Right atrium auricular region (tissue), 2 donors: ENCODE results near the gene PCDHB4. TPM values are rescaled to one million over a fixed set of nuclear protein-coding genes. Genes with fewer than 3 reads are reported as not detected.
"Not testable (repeated sequence)": the region's sequence is repeated elsewhere in the genome, so short reads cannot be mapped to it uniquely, and the experiment has no call there.

Experiments
- DNase-seq: peaks from one replicate; pipeline ENCODE4 v3.0.0-alpha.2; 2019; ENCODE audit warnings: low spot score
- H3K27ac ChIP-seq, 2 donors: fragments of 200-600 bp; sonication (generic); 1 replicate in 1 of 2; 2 replicates in 1 of 2; pipeline ENCODE4 v1.5.1; 2016 to 2019
- H3K27me3 ChIP-seq, 2 donors: fragments of 200-600 bp; sonication (generic); one replicate each; pipeline versions ENCODE4 v1.5.1 to v1.6.0; 2017 to 2019
- H3K36me3 ChIP-seq: fragments of 200-600 bp; sonication (generic); one replicate; pipeline ENCODE4 v1.5.1; 2016
- H3K4me1 ChIP-seq, 2 donors: fragments of 200-600 bp; sonication (generic); one replicate each; pipeline versions ENCODE4 v1.5.1 to v1.6.0; 2017 to 2019
- H3K4me3 ChIP-seq, 2 donors: fragments of 200-600 bp; sonication (generic); 1 replicate in 1 of 2; 2 replicates in 1 of 2; pipeline ENCODE4 v1.5.1; 2017 to 2019; ENCODE audit warnings: mild to moderate bottlenecking in 1 of 2, moderate library complexity in 1 of 2
- H3K9me3 ChIP-seq, 2 donors: fragments of 200-600 bp; sonication (generic); one replicate each; pipeline ENCODE4 v1.5.1; 2019
- total RNA-seq, 2 donors: library from RNA; depleted of rRNA; stranded (reverse); fragments of >200 nt; gene quantifications; one replicate each; pipeline ENCODE4 v1.1.0, GENCODE V29; 2016
- TF ChIP-seq, protein P1 (sequence below), 2 donors: fragments of 200-600 bp; sonication (generic); IDR thresholded peaks; one replicate each; pipeline ENCODE4 v1.5.1; 2019; ENCODE audit warnings: antibody characterized with exemption in 2 of 2

PCDHB4 gene
- total RNA-seq, 2 donors from 2014 or later = 1.6 to 2.6 TPM

DNA sequence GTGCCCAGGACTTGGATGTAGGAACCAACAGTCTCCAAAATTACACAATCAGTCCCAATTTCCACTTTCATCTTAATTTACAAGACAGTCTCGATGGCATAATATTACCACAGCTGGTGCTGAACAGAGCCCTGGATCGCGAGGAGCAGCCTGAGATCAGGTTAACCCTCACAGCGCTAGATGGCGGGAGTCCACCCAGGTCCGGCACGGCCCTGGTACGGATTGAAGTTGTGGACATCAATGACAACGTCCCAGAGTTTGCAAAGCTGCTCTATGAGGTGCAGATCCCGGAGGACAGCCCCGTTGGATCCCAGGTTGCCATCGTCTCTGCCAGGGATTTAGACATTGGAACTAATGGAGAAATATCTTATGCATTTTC lies 26.4 kb upstream of the PCDHB4 start:
- peaks cover 11 to 61% of the 10 kb centered on the region in 2 donors for H3K9me3 ChIP-seq
- H3K4me3 ChIP-seq = peak overlapping the region; percentile 24 to 38
- no peaks in the 10 kb centered on the region for H3K27me3 ChIP-seq
- no peak overlapping the region for H3K27ac ChIP-seq
- DNase-seq = no peak
- TF ChIP-seq, protein P1, sequence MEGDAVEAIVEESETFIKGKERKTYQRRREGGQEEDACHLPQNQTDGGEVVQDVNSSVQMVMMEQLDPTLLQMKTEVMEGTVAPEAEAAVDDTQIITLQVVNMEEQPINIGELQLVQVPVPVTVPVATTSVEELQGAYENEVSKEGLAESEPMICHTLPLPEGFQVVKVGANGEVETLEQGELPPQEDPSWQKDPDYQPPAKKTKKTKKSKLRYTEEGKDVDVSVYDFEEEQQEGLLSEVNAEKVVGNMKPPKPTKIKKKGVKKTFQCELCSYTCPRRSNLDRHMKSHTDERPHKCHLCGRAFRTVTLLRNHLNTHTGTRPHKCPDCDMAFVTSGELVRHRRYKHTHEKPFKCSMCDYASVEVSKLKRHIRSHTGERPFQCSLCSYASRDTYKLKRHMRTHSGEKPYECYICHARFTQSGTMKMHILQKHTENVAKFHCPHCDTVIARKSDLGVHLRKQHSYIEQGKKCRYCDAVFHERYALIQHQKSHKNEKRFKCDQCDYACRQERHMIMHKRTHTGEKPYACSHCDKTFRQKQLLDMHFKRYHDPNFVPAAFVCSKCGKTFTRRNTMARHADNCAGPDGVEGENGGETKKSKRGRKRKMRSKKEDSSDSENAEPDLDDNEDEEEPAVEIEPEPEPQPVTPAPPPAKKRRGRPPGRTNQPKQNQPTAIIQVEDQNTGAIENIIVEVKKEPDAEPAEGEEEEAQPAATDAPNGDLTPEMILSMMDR (IDR thresholded peaks at IDR 0.05) = no peak
- no peaks in the 10 kb centered on the region for H3K36me3 ChIP-seq
- H3K4me1 ChIP-seq = no peaks in the 10 kb centered on the region

DNA sequence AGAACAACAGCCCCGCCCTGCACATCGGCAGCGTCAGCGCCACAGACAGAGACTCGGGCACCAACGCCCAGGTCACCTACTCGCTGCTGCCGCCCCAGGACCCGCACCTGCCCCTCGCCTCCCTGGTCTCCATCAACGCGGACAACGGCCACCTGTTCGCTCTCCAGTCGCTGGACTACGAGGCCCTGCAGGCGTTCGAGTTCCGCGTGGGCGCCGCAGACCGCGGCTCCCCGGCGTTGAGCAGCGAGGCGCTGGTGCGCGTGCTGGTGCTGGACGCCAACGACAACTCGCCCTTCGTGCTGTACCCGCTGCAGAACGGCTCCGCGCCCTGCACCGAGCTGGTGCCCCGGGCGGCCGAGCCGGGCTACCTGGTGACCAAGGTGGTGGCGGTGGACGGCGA lies 25.4 kb upstream of the PCDHB4 start:
- H3K9me3 ChIP-seq = peaks cover 11 to 60% of the 10 kb centered on the region in 2 donors
- H3K27me3 ChIP-seq, H3K4me1 ChIP-seq, H3K27ac ChIP-seq, H3K4me3 ChIP-seq, DNase-seq, H3K36me3 ChIP-seq: not testable (repeated sequence)

DNA sequence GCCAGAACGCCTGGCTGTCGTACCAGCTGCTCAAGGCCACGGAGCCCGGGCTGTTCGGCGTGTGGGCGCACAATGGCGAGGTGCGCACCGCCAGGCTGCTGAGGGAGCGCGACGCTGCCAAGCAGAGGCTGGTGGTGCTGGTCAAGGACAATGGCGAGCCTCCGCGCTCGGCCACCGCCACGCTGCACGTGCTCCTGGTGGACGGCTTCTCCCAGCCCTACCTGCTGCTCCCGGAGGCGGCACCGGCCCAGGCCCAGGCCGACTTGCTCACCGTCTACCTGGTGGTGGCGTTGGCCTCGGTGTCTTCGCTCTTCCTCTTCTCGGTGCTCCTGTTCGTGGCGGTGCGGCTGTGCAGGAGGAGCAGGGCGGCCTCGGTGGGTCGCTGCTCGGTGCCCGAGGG lies 25.0 kb upstream of the PCDHB4 start:
- H3K36me3 ChIP-seq, H3K27me3 ChIP-seq, H3K27ac ChIP-seq, DNase-seq, H3K4me1 ChIP-seq, H3K4me3 ChIP-seq: not testable (repeated sequence)
- peaks cover 11 to 62% of the 10 kb centered on the region in 2 donors for H3K9me3 ChIP-seq

DNA sequence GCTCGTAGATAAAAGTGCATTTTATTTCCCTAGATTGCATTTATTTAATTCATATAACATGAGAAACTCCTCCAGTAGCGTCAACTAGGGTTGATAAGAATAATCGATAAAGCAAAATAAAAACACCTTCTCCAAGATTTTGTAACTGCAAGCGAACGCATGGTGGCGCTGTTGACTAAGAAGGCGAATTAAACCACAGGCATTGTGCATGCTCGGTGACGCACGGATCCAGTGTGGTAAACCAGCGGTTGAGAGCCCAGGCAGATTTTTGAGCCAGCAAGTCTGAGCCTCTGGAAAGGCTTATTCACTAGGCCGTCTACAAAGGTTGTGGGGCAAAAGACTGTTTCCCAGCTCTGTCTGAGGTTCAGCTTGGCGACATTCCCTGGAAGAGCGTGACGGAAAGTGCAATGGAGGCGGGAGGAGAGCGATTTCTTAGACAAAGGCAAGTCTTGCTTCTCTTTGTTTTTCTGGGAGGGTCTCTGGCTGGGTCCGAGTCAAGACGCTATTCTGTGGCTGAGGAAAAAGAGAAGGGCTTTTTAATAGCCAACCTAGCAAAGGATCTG lies 21.3 kb upstream of the PCDHB4 start, which contains the start of gene PCDHB3:
TSS of gene PCDHB3 (plus strand) at position 231 of the 563 bp plus-strand sequence. CDS start at position 408, 177 bp downstream.
- Histone ChIP-seq H3K4me1 (no peaks in the 10 kb centered on the region), H3K27ac (no peak within 1 kb of the TSS)

GRCh38 chr5:141101059-141101458 lies 20.6 kb upstream of the PCDHB4 start:
- peak overlapping the region in 1 of 2 donors; percentile 33 for H3K4me3 ChIP-seq
- no peak for DNase-seq
- no peaks in the 10 kb centered on the region for H3K36me3 ChIP-seq
- H3K27me3 ChIP-seq = no peaks in the 10 kb centered on the region
- peaks cover 0 to 18% of the 10 kb centered on the region in 2 donors for H3K9me3 ChIP-seq
- no peak overlapping the region for H3K27ac ChIP-seq
- H3K4me1 ChIP-seq = no peaks in the 10 kb centered on the region
- TF ChIP-seq, protein P1 (IDR thresholded peaks at IDR 0.05) = no peak

More for the DNA sequence above, 21.3 kb upstream of the PCDHB4 start, which contains the start of gene PCDHB3:
- DNase-seq = no peak
- peaks cover 5 to 25% of the 10 kb centered on the region in 2 donors for H3K9me3 ChIP-seq
- no peaks in the 10 kb centered on the region for H3K27me3 ChIP-seq
- H3K4me3 ChIP-seq = peak within 1 kb of the TSS in 1 of 2 donors; percentile 33
- H3K36me3 ChIP-seq = no peaks in the 10 kb centered on the region
- TF ChIP-seq, protein P1 (IDR thresholded peaks at IDR 0.05) = peak in 1 of 2 donors; percentile 57

DNA sequence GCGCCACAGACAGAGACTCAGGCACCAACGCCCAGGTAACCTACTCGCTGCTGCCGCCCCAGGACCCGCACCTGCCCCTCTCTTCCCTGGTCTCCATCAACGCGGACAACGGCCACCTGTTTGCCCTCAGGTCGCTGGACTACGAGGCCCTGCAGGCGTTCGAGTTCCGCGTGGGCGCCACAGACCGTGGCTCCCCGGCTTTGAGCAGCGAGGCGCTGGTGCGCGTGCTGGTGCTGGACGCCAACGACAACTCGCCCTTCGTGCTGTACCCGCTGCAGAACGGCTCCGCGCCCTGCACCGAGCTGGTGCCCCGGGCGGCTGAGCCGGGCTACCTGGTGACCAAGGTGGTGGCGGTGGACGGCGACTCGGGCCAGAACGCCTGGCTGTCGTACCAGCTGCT lies 19.5 kb upstream of the PCDHB4 start:
- not testable (repeated sequence) for H3K4me1 ChIP-seq, H3K4me3 ChIP-seq, H3K27me3 ChIP-seq, DNase-seq, H3K36me3 ChIP-seq, H3K27ac ChIP-seq
- peaks cover 0 to 18% of the 10 kb centered on the region in 2 donors for H3K9me3 ChIP-seq

- H3K36me3 ChIP-seq, H3K27ac ChIP-seq: not testable (repeated sequence)
Observed at GRCh38 chr5:141102471-141102870, 19.1 kb upstream of the PCDHB4 start.

DNA sequence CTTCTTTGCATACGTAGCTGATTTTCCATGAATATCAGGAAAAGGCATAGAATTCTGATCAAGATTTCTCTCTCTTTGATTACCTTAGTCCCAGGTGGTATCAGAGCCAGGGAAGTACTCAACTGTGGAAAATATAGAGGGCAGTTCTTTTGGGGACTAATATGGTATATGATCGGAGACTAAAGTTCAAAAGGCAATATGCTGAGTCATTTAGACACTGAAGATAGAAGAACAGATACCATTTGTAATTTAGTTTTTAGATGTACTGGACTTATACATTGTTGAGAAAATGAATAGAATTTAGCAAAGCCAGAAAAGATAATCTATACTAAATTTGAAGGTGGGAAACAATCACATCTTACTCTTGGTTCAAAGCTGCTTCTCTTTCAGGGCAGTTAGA lies 16.3 kb upstream of the PCDHB4 start:
- peaks cover 0 to 9% of the 10 kb centered on the region in 2 donors for H3K9me3 ChIP-seq
- H3K36me3 ChIP-seq = no peaks in the 10 kb centered on the region

More at GRCh38 chr5:141102471-141102870, 19.1 kb upstream of the PCDHB4 start:
- H3K9me3 ChIP-seq = peaks cover 0 to 18% of the 10 kb centered on the region in 2 donors
- H3K4me1 ChIP-seq, H3K4me3 ChIP-seq, DNase-seq, H3K27me3 ChIP-seq: not testable (repeated sequence)

More for the DNA sequence above, 16.3 kb upstream of the PCDHB4 start:
- Histone ChIP-seq H3K4me1 (no peaks in the 10 kb centered on the region), H3K4me3 (no peak overlapping the region), H3K27ac (no peak overlapping the region), H3K27me3 (no peaks in the 10 kb centered on the region)
- TF ChIP-seq, protein P1 (IDR thresholded peaks at IDR 0.05) = no peak
- DNase-seq = no peak
